HG03175 (cell line): Measurements from ENCODE around the gene DDX1.
A peak's percentile ranks its signal among the peaks of the same experiment; 100 is the strongest.

Experiments used
- ATAC-seq: cut with Tn5 transposase; IDR thresholded peaks from one replicate; pipeline ENCODE4 v1.9.1; 2021; ENCODE audit warnings: mild to moderate bottlenecking, moderate library complexity; ENCODE audit not compliant: unreplicated experiment

DDX1 gene

DNA sequence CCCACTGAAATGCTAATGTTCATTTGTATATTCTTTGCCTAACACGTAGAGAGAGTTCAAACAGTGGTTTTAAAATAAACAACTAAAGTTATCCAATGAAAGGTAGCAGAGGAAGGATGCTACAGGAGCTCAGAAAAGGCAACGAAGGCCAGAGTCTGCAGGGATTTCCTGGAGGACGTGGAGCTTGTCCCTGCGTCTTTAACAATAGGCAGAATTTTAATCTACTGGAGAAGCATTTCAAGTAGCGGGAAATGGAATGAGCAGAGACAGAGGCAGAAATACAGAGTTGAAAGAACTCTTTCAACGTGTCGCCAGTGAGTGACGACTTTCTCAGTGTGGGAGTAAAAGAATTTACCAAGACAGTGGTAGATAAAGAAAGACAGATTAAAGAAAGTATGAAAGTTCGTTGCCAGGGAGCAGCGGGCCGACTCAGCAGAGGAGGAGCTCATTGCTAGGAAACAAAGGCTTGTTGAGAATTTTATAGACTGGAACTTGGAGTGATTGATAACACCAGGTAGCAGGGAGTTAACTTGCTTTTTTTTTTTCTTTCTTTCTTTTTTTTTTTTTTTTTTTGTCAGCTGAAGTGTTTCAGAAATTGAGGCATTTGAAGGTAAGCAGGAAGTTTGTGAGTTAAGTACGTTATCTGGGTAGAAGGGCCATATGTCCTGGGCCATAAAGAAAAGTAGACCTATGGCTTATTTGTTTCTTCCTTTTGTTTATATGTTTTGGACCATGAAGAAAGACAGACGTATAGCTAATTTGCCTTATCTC, 29.9 kb upstream of the DDX1 start:
- peak; percentile 27 for ATAC-seq

- ATAC-seq, result no peak
Measured at GRCh38 chr2:15562354-15563031, 29.2 kb upstream of the DDX1 start.

DNA sequence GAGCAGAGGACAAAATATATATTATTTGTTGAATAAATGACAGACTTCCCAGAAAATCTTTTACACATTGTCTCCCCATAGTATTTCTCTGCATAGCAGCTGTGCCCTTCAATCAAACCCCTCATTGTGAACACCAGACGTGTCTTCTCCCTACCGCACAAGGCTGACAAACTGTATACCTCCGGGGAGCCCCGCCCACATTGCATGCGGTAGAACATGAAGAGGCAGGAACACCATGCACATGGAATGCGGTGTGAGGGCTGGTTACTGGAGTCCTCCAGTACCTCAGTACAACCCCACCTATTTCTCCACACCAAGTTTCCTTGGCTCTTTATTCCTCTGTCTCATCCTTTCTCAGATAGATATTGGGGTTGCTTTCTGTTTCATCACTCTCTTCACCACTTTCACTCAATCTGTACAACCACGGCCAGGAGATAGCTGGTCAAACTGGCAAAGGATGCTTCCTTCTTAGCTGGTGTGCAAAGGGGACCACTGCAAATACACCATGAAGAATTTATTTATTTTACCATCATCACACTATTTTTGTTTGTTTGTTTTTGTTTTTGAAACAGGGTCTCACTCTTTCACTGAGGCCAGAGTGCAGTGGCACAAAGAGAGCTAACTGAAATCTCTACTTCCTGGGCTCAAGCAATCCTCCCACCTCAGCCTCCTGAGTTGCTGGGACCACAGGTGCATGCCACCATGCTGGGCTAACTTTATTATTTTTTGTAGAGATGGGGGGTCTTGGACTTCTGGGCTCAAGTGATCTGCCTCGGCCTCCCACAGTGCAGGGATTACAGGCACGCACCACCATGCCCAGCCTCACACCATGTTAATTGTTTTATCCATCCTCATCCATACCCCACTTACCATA, 28.2 kb upstream of the DDX1 start:
- no peak for ATAC-seq

DNA sequence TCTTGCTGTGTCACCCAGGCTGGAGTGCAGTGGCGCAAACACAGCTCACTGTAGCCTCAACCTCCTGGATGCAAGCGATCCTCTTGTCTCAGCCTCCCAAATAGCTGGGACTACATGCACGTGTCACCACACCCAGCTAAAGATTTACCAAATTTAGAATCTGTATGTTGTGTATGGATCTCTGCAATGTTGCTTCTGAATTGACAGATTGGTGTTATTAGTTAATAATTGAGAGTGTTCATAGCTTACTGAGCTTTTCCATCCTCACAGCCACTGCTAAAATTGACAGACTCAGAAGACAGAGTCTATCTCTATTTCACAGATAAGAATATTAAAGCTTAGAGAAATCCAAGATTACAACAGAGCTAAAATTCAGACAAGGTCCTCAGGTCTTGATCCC, 26.3 kb upstream of the DDX1 start:
- ATAC-seq, result no peak

DNA sequence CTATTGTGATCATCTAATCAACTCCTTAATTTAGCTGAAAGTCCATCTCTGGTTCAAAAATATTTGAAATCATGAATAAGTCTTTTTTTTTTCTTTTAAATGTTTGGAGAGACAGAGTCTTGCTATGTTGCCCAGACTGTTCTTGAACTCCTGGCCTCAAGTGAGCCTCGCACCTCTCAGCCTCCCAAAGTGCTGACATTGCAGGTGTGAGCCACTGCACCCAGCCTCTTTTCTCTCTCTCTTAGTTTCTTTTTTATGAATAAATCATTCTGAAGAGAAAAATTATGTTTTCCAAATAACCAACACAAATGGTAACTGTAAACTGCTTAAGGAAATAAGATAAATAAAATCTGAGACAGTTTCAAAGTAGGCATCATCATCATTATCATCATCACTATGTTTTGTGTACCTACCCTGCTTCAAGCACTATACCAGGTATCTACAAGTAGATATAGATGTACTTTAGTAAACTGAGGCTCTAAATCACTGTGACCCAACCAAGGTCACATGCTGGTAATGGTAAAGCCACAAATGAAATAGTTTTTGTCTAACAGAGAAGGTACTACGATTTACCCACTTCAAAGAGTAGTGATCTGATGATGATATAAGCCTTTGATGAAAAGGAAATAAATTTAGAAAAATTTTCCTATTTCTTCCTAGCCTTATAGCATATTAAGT, 25.5 kb upstream of the DDX1 start:
- no peak for ATAC-seq

GRCh38 chr2:15566912-15567311, 24.8 kb upstream of the DDX1 start:
- no peak for ATAC-seq

- ATAC-seq, result no peak
Measured at GRCh38 chr2:15568874-15569273, 22.8 kb upstream of the DDX1 start.

DNA sequence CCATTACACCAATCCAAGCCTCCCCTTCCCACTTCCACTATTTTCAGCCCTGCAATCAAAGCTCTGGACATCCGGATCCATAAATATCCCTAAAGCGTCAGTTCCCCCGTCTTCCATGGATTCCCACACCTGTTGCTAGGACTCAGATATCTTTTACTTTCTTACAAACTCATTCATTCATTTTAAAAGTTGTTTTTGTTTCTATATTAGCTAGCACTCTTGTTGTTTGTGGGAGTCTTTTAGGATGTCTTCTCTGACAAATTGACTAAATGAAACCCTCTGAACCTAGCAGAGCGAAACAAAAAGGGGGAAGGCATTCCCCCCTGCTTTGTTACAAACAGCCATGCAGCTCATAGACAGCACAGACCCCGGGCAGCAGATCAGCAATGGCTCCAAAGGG, 21.6 kb upstream of the DDX1 start:
- no peak for ATAC-seq

- ATAC-seq, result no peak
Measured at GRCh38 chr2:15571729-15572128, 19.9 kb upstream of the DDX1 start.

GRCh38 chr2:15577071-15577735, 14.5 kb upstream of the DDX1 start:
- peak; percentile 94 for ATAC-seq

- ATAC-seq, result no peak
Measured at GRCh38 chr2:15579641-15580040, 12.0 kb upstream of the DDX1 start.

DNA sequence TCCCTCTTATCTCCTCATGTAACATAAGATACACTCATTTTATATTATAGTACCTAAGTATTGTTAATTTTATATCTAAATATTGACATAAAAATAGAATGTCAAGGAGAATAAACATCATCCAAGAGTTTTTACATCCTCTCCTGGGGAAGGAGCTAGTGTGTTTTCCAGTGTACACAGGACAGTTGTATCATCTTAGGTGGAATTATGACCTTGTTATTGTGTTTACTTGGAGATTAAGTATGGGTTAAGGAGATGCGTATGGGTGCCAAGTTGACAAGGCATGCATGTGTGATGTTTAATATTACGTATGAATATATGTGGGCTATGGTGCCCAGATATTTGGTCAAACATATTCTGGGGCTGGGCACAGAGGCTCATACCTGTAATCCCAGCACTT, 11.2 kb upstream of the DDX1 start:
- ATAC-seq, result no peak

DNA sequence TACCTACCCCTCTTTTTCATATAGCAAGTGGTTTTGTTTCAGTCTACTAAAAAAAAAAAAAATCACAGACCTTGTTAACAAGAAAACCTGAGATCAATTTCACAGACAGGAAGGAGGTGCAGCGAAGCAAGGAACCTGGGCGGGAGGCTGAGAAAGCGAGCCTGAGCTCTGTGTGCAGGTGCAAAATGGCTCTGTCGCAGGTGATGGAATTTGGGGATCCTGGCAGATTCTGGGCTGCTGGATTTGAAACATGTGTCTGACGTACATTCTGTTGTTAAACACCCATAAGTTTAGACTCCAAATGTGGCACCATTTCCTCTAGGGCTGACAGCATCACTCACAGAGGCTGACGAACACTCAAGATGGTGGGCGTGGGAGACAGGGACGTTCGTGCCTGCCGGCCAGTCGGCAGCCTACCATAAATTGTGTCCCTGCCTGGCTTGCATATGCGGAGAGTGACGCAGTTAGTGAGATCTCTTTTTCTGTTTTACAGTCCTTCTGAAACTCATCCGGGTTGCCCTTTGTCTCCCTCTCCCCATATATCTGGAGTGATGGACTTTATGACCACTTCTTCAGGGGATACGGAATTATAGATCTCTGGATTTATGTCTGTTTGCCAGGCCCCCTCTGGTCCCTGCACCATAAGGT, 8.8 kb upstream of the DDX1 start:
- peak; percentile 67 for ATAC-seq

GRCh38 chr2:15583826-15584225, 7.8 kb upstream of the DDX1 start:
- ATAC-seq, result no peak

DNA sequence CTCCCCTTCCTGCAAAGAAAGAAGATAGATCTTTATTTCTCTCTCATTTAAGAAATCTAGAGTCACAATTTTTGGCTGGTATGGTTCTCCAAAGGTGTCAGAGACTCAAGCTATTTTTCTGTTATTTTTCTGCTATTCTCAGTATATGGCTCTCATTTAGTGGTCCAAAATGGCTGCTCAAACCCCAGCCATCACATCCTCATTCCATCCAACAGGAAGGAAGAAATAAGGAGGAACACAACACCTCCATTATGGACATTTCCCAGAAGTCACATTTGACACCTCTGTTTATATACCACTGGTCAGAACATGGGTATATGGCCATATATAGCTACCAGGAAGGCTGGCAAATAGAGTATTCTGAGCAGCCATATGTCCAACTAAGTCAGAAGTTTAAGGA, 7.4 kb upstream of the DDX1 start:
- ATAC-seq, result no peak

DNA sequence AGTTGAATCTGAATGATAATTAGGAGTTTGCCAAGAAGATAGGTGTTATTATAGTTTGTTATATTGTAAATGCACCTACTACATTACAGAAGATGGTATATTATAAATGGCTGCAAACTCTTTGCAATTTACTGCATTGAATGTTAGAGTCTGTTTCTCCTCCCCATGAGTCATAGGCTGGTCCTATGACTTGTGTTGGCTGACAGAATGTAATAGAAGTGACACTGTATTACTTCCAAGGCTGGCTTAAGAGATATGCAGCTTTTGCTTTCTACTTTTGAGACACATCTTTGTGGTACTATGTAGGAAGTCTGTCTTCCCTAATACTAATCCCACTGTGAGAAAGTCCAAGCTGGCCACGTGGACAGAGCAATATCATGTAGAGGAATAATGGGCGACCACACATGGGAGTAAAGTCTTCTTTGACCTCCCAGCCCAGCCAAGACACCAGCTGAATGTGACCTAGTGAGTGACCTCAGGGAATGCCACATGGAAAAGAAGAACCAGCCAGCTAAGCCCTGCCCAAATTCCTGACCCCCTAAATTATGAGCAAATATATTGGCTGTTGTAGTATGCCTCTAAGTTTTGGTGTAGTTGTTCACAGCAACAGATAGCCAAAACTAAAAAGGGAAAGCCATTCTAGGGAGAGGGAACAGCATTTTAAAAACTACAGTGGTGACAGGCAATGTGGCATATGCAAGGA, 6.8 kb upstream of the DDX1 start:
- ATAC-seq, result no peak

DNA sequence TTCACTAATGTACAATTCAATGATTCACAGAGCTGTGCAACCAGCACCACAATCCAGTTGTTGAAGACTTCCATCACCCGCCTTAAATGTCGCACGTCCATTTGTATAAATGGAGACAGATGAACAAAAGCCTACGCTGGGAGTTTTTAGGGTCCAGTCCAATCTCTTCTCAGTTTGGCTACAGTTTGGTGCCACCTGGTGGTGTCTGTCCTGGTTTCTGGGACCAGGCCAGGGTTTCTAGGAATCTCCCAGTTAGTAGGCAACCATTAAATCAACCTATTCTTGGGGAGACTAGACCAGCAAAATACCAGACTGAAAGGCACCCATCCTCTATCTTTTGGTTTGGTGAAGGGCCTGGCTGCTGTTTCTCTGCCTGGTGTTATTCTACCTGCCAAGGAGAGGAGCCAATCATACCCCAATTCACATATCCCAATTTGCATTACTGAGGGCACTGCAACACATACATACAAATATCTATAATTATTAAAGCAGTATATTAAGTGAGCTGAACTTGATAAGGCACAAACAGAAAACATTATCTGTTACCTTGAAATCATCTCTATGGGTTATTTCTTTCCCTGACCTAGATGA, 3.2 kb upstream of the DDX1 start:
- no peak for ATAC-seq

- ATAC-seq, result no peak
Measured at GRCh38 chr2:15591373-15591691, 336 bp upstream of the DDX1 start.

DNA sequence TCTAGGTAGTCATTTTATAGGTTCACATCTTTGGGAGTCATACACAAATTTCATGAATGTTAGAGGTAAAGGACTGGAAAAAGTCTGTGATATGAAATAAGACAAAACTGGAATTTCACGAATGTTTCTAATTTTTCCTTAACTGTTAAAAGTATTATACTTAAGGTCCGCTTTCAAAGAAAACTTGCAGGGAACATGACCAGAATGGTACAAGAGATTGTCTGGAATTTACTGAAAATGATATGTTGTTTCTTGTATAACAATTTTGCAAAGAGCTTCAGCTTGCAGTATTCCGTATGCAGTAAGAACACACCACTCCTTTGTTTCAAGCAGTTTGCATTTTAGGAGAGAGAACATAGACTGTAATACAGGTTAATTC, 1.6 kb downstream of the DDX1 start:
- no peak for ATAC-seq
